Brain microvascular endothelial cell (primary cell): ENCODE measurements around the gene HSPBAP1.

Experiments
- DNase-seq: peaks from one replicate; pipeline ENCODE4 v3.0.0-alpha.2; 2020
- H3K27ac ChIP-seq: fragments of 250-450 bp; sonication (Bioruptor Pico); 2 replicates; pipeline ENCODE4 v1.5.1; 2020; ENCODE audit warnings: mild to moderate bottlenecking, moderate library complexity
- H3K27me3 ChIP-seq: fragments of 250-450 bp; sonication (Bioruptor Pico); replicated peaks from 2 replicates; pipeline ENCODE4 v1.5.1; 2020; ENCODE audit warnings: mild to moderate bottlenecking
- H3K36me3 ChIP-seq: fragments of 250-450 bp; sonication (Bioruptor Pico); replicated peaks from 2 replicates; pipeline ENCODE4 v1.5.1; 2020; ENCODE audit warnings: mild to moderate bottlenecking
- H3K4me3 ChIP-seq: 2 replicates; pipeline ENCODE4 v1.5.1; 2011; ENCODE audit warnings: low read depth, mild to moderate bottlenecking, control low read depth, low read length, moderate library complexity
- CTCF ChIP-seq: IDR thresholded peaks from 2 replicates; pipeline ENCODE4 v1.5.1; 2011; ENCODE audit warnings: low read depth, mild to moderate bottlenecking, moderate library complexity, low read length, control low read depth, inconsistent platforms; ENCODE audit errors: missing control alignments
- in situ Hi-C: cut with HindIII; loops from 2 replicates; pipeline ENCODE4 v1.10.0; 2017; ENCODE audit warnings: low sequenced_read_pairs, low pct_ligation_motif_present

Gene HSPBAP1

DNA sequence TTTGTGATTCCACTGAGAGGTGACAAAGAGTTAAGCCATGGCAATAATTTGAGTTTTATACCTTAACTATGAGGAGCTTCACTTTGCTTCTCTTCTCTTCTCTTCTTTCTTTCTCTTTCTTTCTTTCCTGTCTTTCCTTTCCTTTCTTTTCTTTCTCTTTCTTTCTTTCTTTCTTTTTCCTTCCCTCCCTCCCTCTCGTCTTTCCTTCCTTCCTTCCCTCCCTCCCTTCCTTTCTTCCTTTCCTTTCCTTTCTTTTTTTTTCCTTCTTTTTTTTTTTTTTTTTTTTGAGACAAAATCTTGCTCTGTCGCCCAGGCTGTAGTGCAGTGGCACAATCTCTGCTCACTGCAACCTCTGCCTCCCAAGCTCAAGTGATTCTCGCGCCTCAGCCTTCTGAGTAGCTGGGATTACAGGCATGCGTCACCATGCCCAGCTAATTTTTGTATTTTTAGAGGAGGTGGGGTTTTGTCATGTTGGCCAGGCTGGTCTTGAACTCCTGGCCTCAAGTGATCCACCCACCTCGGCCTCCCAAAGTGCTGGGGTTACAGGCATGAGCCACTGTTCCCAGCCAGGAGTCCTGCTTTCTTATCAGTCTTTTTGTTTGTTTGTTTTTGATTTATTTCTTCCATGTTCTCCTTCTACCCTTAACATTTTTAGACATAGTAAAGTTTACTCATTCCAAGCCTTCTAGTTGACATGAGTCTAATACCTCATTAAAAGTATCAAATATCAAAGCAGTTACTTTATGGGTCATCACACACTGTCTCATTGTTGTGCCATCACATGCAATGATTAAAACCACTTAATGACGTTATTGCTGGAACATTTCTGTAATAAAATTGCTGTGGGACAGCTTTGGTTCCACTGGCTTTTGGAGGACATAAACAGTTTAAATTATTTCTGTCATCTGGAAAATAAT, 31.1 kb upstream of the HSPBAP1 start:
- in situ Hi-C loops: no loop called here
- H3K36me3 ChIP-seq: no peaks in the 10 kb centered on the region
- H3K27me3 ChIP-seq: no peaks in the 10 kb centered on the region
- no peak overlapping the region for H3K27ac ChIP-seq
- no peak for DNase-seq
- no peak for TF ChIP-seq CTCF
- no peak overlapping the region for H3K4me3 ChIP-seq

- no peak for TF ChIP-seq CTCF
- H3K27me3 ChIP-seq: no peaks in the 10 kb centered on the region
- no peak overlapping the region for H3K4me3 ChIP-seq
- H3K36me3 ChIP-seq: no peaks in the 10 kb centered on the region
- DNase-seq: no peak
- in situ Hi-C loops: no loop called here
- H3K27ac ChIP-seq: no peak overlapping the region
Measured at GRCh38 chr3:122816587-122816986, 23.0 kb upstream of the HSPBAP1 start.

DNA sequence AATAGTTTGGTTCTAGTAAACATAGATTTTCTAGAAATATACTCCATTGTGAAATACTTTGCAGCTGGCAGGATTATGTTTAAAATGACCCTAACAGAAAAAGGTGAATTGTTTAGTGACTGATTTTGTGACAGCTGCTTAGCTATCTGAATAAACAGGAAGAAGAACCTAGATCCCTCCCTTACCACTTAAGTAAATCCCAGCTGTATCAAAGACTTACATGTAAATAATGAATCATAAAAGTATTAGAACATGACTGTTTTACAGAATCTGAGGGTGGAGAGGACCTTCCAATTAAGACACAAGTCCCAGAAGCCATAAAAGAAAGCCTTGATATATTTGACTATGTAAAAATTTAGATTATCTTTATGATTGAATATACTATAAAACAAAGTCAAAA, 17.1 kb upstream of the HSPBAP1 start:
- Histone ChIP-seq H3K27ac (no peak overlapping the region), H3K4me3 (no peak overlapping the region), H3K27me3 (no peaks in the 10 kb centered on the region), H3K36me3 (no peaks in the 10 kb centered on the region)
- in situ Hi-C loops: no loop called here
- no peak for TF ChIP-seq CTCF
- no peak for DNase-seq

DNA sequence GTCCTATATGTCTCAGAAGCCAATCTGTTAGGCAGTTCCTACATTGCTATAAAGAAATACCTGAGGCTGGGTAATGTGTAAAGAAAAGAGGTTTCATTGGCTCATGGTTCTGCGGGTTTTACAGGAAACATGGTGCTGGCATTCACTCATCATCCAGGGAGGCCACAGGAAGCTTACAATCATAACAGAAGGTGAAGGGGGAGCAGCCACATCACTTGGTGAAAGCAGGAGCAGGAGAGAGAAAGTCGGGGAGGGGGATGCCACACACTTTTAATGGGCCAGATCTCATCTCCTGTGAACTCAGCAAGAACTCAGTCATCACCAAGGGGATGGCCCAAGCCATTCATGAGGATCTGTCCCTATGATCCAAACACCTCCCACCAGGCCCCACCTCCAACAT, 10.3 kb upstream of the HSPBAP1 start:
- Histone ChIP-seq H3K36me3 (no peaks in the 10 kb centered on the region), H3K4me3 (no peak overlapping the region)
- in situ Hi-C loops: no loop called here

DNA sequence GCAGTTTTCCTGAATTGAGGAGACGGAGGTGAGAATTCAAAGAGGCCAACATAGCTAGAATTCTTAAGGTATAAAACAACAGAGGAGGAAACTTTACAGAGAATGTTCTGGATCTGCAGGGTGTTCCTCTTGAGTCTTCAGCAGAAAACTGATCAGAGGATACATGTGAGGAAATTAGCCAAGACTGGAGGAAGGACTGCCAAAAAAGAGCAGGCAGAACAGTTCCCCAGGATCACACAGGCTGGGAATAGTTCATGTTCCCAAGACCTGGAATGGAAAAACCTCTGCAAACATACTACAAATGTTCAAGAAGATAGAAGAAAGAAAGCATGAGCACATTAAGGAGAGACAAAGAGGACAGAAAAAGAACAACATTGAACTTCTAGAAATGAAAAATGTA, 8.7 kb upstream of the HSPBAP1 start:
- Histone ChIP-seq H3K27me3 (no peaks in the 10 kb centered on the region), H3K36me3 (no peaks in the 10 kb centered on the region), H3K4me3 (no peak overlapping the region), H3K27ac (no peak overlapping the region)
- no peak for DNase-seq
- in situ Hi-C loops: no loop called here
- no peak for TF ChIP-seq CTCF

More for the DNA sequence above, 10.3 kb upstream of the HSPBAP1 start:
- H3K27me3 ChIP-seq: no peaks in the 10 kb centered on the region
- TF ChIP-seq CTCF: no peak
- H3K27ac ChIP-seq: no peak overlapping the region
- no peak for DNase-seq
